ENCODE data around the gene ADRM1.

GRCh38 chr20:62305765-62306413, 3.1 kb downstream of the ADRM1 start:
- no peak for TF ChIP-seq POLR2A (IDR thresholded peaks at IDR 0.05)
- no peak for TF ChIP-seq CTCF (IDR thresholded peaks at IDR 0.05)
